Measurements from ENCODE around the gene ZNG1F.
"Not testable (repeated sequence)": the region's sequence is repeated elsewhere in the genome, so short reads cannot be mapped to it uniquely, and the experiment has no call there.

The ZNG1F gene

GRCh38 chr9:41082358-41082757 is 106.8 kb downstream of the ZNG1F start:
- not testable (repeated sequence) for FAIRE-seq

Measured in islet of Langerhans (tissue), 1 donor.